Lung (tissue), 12 donors: ENCODE measurements around the gene GRID2. TPM values are rescaled to one million over a fixed set of nuclear protein-coding genes. Genes with fewer than 3 reads are reported as not detected.

ENCODE experiments used
- ATAC-seq: fragments of 200-7000 bp; cut with Tn5 transposase; one replicate; pipeline ENCODE4 v1.9.1; 2020; ENCODE audit warnings: moderate number of reproducible peaks; ENCODE audit not compliant: insufficient read depth, low FRiP score
- DNase-seq, 3 donors: peaks; one replicate each; pipeline ENCODE4 v3.0.0-alpha.2; 2013 to 2017
- H3K27ac ChIP-seq, 2 donors: one replicate each; pipeline ENCODE4 v1.5.1; 2013; ENCODE audit warnings: mild to moderate bottlenecking in 2 of 2, moderate library complexity in 2 of 2, control low read depth in 1 of 2, inconsistent platforms in 1 of 2, low read depth in 1 of 2, low read length in 1 of 2
- H3K27me3 ChIP-seq, 3 donors: one replicate each; pipeline ENCODE4 v1.5.1; 2013; ENCODE audit warnings: low read length in 2 of 3; ENCODE audit not compliant: control insufficient read depth in 3 of 3, insufficient read depth in 3 of 3
- H3K36me3 ChIP-seq, 4 donors: one replicate each; pipeline ENCODE4 v1.5.1; 2013; ENCODE audit warnings: low read length in 4 of 4, mild to moderate bottlenecking in 1 of 4, moderate library complexity in 1 of 4; ENCODE audit not compliant: control insufficient read depth in 4 of 4, insufficient read depth in 4 of 4
- H3K4me1 ChIP-seq, 5 donors: one replicate each; pipeline ENCODE4 v1.5.1; 2013; ENCODE audit warnings: low read length in 5 of 5, mild to moderate bottlenecking in 2 of 5, moderate library complexity in 1 of 5; ENCODE audit not compliant: control insufficient read depth in 5 of 5, insufficient read depth in 5 of 5
- H3K4me3 ChIP-seq: one replicate; pipeline ENCODE4 v1.5.1; 2013; ENCODE audit warnings: mild to moderate bottlenecking, control low read depth, moderate library complexity
- H3K9ac ChIP-seq, 2 donors: one replicate each; pipeline ENCODE4 v1.5.1; 2013; ENCODE audit warnings: low read length in 2 of 2, control low read depth in 1 of 2; ENCODE audit not compliant: insufficient read depth in 1 of 2
- H3K9me3 ChIP-seq, 4 donors: one replicate each; pipeline ENCODE4 v1.5.1; 2013; ENCODE audit warnings: low read length in 3 of 4, mild to moderate bottlenecking in 1 of 4, moderate library complexity in 1 of 4; ENCODE audit not compliant: control insufficient read depth in 4 of 4, insufficient read depth in 3 of 4
- CTCF ChIP-seq: IDR thresholded peaks from 2 replicates; pipeline ENCODE4 v1.5.1; 2012; ENCODE audit warnings: mild to moderate bottlenecking; ENCODE audit errors: control extremely low read depth, extremely low read depth
- WGBS, 2 donors: extraction: QIAGEN DNeasy Blood & Tissue Kit; methylation state at CpG; one replicate each; pipeline ENCODE4 v1.1.7; 2013; 5-methylcytosine and 5-hydroxymethylcytosine counted together
- polyA plus RNA-seq, 2 donors: library from polyadenylated mRNA; stranded (reverse); fragments of 200-250 nt; gene quantifications; one replicate each; pipeline ENCODE4 v1.2.1, GENCODE V29; 2013
- total RNA-seq, 2 donors: library from RNA; depleted of rRNA in 1 of 2; stranded (reverse); fragments of >200 nt in 1 of 2; gene quantifications; one replicate each; pipeline ENCODE4 v1.2.1, GENCODE V29; 2014 to 2021
- donor health status: control.
- donor health status: control.
- donor health status: Bipolar disorder and iron deficiency.
- donor health status: healthy.
- donor health status: DM: yes; HTN: yes; CAD: no.

Gene GRID2
- total and polyA plus RNA-seq, 4 donors: 0.09 to 1.3 TPM; not detected in 2

- Histone ChIP-seq H3K4me1 (peaks cover 0 to 18% (median 5%) of the 10 kb centered on the region in 5 donors), H3K9me3 (peaks cover 0 to 4% (median 0%) of the 10 kb centered on the region in 4 donors), H3K27ac (no peak overlapping the region), H3K36me3 (no peaks in the 10 kb centered on the region), H3K9ac (no peak overlapping the region), H3K4me3 (no peak overlapping the region), H3K27me3 (peaks cover 0 to 38% (median 36%) of the 10 kb centered on the region in 3 donors)
- TF ChIP-seq CTCF: no peak
- DNase-seq (no peak), ATAC-seq (no peak)
- WGBS, 2 donors: 90 to 98% methylated on average over 2 of the region's 2 CpGs
Measured at GRCh38 chr4:92307181-92307580, 3.4 kb downstream of the GRID2 start.

- WGBS, 2 donors: 70% methylated on average over 4 of the region's 4 CpGs
Measured at GRCh38 chr4:92307866-92308265, 4.1 kb downstream of the GRID2 start.

GRCh38 chr4:92317047-92317446, 13.3 kb downstream of the GRID2 start:
- H3K27me3 ChIP-seq: no peaks in the 10 kb centered on the region
- ATAC-seq: no peak
- WGBS, 2 donors: 85 to 91% methylated on average over 1 of the region's 1 CpG

More at GRCh38 chr4:92307866-92308265, 4.1 kb downstream of the GRID2 start:
- peaks cover 0 to 4% (median 0%) of the 10 kb centered on the region in 4 donors for H3K9me3 ChIP-seq
- no peak for ATAC-seq
- DNase-seq: no peak
- H3K9ac ChIP-seq: no peak overlapping the region
- H3K36me3 ChIP-seq: no peaks in the 10 kb centered on the region
- peaks cover 0 to 18% (median 5%) of the 10 kb centered on the region in 5 donors for H3K4me1 ChIP-seq
- no peak for TF ChIP-seq CTCF
- H3K4me3 ChIP-seq: no peak overlapping the region
- H3K27me3 ChIP-seq: peaks cover 0 to 32% (median 29%) of the 10 kb centered on the region in 3 donors
- H3K27ac ChIP-seq: no peak overlapping the region

More at GRCh38 chr4:92317047-92317446, 13.3 kb downstream of the GRID2 start:
- no peak for TF ChIP-seq CTCF
- no peaks in the 10 kb centered on the region for H3K9me3 ChIP-seq
- H3K4me3 ChIP-seq: no peak overlapping the region
- H3K4me1 ChIP-seq: no peaks in the 10 kb centered on the region
- no peaks in the 10 kb centered on the region for H3K36me3 ChIP-seq
- no peak overlapping the region for H3K27ac ChIP-seq
- no peak overlapping the region for H3K9ac ChIP-seq
- no peak for DNase-seq
